HG03095 (cell line): Measurements from ENCODE around the gene PITX3.
"Not testable (repeated sequence)": the region's sequence is repeated elsewhere in the genome, so short reads cannot be mapped to it uniquely, and the experiment has no call there.

Experiments used
- ATAC-seq: cut with Tn5 transposase; IDR thresholded peaks from one replicate; pipeline ENCODE4 v1.9.1; 2021; ENCODE audit warnings: moderate library complexity; ENCODE audit not compliant: unreplicated experiment

PITX3 gene

DNA sequence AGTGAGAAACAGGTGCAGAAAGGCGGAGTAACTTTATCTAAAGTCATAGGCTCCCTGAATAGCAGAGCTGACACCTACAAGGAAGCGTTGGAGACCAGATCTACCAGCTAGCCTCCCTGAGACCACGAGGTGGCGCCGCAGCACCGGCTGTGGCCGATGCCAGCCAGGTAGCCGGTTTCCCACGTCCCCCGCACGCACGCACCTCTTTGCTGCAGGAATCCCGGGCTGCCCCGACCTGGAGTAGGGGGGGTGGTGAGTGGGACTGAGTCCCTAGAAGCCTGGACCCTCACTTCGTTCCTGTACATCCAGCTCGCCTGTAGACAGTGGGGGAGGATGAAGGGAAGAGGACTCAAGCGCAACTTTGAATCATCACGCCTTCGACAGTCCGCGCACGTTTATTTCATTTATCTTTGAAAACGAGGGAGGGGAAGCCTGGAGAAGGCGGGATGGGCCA lies 11.5 kb downstream of the PITX3 start:
- ATAC-seq, result no peak

DNA sequence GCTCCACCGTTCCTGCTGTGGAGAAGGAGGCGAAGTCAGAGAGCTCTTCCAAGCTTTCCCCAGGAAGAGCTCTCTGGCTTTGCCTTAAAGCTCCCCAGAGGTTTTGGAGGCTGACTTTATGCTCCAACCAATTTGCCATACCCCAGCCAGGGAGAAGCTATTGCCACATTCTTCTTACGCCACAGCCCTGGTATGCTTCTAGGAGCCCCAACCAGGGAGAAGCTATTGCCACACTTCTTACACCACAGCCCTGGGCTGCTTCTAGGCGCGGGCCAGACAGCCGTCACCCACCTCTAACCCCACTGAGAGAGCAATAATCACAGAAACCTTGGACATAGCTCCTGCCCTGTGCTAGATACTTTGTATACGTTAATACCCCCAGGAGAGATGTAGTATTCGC lies 14.3 kb downstream of the PITX3 start:
- no peak for ATAC-seq

DNA sequence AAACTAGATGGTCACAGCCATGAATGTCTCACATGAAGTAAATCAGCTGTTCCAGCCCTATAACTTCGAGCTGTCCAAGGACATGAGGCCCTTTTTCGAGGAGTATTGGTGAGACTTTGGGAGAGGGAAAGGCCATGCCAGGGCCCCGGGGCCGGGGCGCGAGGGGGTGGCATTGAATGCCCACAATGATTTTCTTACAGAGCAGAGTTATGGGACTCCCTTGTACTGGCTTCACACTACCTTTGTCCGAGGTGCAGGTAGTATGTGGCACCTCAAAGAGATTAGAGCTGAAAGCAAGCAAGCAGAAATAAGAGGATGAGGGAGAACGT lies 14.8 kb downstream of the PITX3 start:
- ATAC-seq, result no peak

DNA sequence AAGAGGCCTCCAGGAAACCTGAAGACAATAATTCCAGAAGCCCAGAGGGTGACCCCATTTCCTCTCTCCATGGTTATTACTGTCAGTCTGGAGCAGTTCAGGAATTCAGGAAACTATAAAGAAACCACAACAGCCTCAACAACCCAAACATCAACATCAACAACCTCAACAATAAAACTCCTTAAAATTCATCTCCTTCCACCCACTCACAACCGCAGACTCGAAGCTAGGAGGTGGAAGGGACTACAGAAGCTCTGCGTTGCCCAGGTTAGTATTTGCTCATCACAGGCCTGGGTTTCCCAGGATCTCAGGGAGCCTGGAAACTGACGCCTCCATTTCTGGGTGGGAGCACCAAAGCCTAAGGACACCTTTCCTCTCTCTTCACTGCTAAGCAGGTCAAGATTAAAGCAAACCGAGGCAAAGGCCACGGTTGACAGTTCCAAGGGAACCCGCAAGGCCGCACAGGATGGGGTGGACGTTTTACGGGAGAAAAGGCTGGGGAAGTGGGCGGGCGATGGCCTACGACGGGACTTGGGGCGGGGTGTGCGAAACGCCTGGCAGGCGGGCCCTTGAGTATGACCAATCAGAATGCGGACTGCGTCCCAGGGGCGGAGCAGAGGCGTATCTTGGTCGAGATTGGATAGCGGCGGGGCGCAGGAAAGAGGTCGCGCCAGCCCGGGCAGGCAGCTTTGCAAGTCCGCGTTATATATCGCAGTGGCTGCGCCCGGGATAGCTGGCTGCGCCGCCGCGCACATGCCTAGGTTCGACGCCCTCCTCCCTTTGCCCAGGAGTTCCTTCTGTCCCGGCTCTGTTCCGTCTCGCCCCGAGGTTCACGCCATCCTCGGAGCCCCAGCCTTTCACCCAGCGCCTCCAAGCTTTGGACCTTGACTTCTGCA lies 15.4 kb downstream of the PITX3 start, which contains the start of gene ELOVL3:
Gene ELOVL3 (plus strand): TSS at position 654 of the 896 bp plus-strand sequence. CDS start 250 bp downstream, outside the sequence.
- peak; percentile 81 for ATAC-seq

DNA sequence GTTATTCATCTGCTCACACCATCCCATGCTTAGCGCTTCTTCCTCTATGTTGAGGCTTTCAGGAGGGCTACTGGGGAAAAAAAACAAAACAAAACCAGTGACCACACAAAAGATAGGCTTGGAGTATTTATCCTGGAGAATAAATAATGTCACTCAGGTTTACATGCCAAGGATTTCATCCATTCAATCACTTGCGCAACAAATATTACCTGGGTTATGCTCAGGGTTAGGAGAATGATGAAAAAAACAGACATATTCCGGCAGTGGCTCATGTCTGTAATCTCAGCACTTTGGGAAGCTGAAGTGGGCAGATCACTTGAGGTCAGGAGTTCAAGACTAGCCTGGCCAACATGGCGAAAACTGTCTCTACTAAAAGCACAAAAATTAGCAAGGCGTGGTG lies 18.5 kb downstream of the PITX3 start:
- no peak for ATAC-seq

DNA sequence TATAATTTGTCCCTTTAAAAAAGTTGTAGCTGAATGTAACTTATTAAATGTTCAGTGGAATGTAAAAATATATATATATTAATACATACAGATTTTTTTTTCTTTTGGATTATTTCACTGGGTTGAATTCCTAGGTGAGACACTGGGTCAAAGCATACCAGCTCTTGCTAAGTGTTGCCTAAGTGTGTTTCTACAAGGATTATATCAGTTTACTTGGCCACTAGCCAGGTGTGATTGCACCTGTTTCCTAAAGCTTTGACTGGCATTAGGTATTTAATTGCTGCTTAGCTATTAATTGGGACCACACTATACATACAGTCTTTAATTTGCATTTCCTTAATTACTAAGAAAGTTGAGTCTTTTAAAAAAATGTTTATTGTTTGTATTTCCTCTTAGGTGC lies 20.7 kb downstream of the PITX3 start:
- ATAC-seq, result no peak

DNA sequence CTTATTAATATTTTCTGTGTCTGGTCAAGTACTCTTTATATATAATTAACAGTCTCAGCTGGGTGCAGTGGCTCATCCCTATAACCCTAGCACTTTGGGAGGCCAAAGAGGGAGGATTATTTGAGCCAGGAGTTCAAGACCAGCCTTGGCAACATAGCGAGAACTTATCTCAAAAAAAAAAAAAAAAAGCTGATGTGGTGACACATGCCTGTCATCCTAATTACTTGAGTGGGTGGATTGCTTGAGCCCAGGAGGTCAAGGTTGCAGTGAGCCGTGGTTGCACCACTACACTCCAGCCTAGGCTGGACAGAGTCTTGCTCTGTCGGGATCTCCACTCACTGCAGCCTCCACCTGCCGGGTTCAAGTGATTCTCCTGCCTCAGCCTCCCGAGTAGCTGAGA lies 21.9 kb downstream of the PITX3 start:
- no peak for ATAC-seq

DNA sequence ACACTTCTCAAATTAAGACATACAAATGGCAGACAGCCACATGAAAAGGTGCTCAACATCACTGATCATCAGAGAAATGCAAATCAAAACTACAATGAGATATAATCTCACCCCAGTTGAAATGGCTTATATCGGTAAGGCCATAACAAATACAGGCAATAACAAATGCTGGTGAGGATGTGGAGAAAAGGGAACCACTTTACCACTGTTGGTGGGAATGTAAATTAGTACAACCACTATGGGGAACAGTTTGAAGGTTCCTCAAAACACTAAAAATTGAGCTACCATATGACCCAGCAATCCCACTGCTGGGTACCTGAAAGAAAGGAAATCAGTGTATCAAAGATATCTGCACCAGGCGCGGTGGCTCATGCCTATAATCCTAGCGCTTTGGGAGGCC lies 27.7 kb downstream of the PITX3 start:
- ATAC-seq, result not testable (repeated sequence)

DNA sequence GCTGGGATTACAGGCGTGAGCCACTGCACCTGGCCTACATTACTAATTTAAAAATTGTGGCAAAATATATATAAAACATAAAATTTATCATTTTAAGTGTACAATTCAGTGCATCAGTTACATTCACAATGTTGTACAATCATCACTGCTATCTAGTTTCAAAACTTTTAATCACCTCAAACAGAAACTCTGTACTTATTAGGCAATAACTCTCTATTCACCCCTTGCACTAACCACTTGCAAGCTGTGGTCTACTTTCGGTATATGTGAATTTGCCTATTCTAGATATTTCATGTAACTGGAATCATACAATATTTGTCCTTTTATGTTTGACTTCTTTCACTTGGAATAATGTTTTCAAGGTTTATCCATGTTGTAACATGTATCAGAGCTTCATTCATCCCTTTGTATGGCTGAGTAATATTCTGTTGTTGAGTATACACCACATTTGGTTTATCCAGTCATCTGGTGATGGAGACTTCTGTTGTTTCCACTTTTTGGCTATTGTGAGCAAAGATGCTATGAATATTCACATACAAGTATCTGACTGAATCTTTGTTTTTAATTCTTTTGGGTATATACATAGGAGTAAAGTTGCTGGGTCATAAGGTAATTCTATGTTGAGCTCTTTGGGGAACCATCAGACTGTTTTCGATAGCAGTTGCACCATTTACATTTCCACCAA lies 29.6 kb downstream of the PITX3 start:
- ATAC-seq, result no peak

DNA sequence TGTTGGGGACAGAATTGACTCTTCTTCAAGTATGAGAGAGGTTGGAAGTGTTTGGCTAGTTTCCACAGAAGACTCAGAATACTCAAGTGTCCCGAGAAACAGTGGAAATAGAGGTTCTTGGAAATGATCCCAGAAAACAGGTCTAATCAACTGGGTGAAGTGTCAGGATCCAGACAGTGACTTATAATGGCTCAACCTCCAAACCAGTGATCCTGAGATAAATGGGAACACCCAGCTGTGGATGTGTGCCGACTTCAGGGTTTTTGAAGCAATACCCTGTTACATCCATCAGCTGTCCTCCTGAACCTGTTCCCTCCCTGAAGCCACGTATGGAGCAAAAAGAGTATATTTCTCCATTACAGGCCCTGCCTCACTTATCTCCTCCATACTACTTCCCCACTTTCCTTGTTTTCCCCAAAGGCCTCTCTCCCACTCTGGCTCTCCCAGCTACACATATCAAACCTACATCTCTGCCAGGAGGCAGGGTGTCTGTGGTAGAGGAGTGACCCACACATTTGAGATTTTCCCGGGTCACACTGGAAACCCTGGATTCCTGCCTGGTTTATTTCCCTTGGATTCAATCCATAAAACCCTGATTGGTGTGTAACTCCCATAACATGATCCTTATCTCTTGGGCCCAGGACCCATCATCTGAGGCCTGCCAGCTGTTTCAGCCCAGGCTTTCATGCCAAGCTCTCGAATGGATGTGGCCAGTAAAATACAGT lies 32.8 kb downstream of the PITX3 start:
- ATAC-seq, result no peak

DNA sequence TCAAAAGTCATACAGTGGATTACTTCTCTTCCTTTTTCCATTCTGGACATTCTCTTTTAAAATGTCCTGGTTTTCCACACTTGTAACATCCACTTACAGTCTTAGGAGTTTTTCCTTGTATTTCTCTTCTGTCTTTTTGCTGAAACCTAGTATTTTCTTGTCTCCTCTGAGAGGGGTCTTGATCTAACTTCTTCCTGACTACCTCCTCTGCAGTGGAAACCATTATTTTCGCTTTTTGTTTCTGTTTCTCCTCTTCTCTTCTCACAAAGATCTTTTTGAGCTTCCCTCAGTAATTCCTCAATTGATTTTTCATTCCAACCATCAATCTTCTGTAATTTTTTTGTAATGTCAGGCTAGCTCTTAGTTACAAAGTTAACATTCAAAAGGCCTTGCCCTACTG lies 38.9 kb downstream of the PITX3 start:
- ATAC-seq, result no peak

DNA sequence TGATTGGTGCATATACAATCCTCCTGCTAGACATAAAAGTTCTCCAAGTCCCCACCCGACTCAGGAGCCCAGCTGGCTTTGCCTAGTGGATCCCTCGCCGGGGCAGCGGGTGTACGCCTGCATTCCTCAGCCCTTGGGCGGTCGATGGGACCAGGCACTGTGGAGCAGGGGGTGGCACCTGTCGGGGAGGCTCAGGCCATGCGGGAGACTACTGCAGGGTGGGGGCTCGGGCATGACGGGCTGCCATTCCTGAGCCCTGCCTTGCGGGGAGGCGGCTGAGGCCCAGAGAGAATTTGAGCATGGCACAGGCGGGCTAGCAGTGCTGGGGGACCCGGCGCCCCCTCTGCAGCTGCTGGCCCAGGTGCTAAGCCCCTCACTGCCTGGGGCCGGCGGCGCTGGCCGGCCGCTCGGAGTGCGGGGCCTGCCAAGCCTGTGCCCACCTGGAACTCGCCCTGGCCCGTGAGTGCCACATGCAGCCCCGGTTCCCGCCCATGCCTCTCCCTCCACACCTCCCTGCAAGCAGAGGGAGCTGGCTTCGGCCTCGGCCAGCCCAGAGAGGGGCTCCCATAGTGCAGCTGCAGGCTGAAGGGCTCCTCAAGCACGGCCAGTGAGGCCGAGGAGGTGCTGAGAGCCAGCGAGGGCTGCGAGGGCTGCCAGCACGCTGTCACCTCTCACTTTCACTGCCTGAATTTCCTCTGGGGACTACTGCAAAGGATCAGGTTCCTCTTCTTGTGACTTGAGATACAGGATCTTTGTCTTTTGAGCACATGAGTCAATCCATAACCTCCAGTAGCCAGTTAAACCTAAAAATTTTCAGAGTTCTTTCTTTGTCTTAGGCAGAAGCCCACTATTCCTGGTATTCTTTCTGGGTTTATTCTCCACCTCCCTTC lies 40.3 kb downstream of the PITX3 start:
- ATAC-seq, result no peak

DNA sequence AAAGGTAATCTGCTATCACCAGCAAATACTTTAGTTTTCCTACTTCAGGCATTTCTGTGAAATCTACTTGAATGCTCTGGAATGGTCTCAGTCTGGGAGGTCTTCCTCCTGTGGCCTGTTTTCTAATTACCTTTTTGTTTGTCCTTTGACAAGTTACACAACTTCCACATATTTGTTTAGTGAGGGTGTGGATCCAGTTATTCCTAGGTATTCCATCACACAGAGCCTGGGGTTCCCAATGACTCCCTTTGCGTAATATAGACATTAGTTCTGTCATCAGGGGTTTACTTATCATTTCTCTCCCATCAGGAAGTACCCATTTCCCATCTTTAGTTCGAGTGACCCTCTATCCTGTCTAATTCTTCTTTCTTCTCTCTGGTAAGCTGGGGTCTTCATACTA lies 43.3 kb downstream of the PITX3 start:
- ATAC-seq, result no peak

DNA sequence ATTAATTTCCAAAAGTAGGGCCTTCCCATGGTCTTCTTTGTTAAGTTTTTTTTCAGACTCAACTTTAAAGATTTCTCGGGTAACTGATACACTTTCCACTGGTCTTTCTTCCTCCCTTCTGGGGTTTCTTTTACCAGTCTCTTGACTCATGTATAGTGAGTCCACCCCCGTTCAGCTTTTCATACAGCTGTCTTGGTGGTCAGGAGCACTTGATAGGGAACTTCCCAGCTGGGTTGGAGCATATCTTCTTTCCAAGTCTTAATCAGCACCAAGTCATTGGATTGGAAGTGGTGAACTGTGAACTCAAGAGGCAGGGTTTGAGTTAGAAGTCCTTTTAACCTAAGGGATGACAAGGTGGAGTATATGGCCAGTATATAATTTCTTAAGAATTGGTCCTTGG lies 44.4 kb downstream of the PITX3 start:
- no peak for ATAC-seq

DNA sequence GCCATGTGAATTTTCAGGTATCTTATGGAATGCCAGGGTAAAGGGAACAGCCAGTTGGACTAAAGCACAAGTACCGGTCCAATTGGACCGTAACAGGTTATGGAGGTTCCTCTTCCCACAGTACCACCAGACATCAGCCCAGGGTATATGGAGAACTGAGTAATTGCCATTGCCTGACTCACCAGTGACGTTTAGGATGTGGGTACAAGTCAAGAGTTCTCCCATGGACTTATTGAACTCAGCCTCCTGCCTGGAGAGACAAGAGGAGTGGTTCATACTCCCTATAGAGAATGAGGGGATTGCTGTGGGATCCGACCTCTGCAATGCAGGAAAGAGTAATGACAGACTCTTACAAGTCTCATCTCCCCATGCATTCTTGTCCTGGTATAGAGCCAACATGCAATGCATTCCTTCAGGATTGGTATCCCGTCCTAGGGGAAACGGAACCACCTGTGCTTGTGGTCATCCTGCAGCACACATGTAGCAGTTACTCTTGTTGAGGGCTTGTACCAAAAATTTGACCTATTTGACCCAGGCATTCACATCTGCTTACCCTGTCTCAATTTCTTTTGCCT lies 45.9 kb downstream of the PITX3 start:
- ATAC-seq, result no peak

DNA sequence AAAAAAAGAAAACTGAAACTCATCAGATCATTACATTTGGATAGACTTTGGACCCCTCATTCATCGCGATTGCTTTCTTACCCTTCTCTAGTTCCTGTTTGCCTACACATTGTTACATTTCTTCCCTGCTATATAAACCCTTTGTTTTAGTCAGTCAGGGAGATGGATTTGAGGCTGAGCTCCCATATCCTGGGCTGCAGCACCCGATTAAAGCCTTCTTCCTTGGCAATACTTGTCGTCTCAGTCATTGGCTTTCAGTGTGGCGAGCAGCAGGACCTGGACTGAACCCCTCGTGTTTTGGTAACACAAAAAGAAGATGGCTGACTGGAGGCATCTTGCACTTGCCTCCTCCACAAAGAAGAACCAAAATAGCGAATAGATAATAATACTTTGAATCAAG lies 49.4 kb downstream of the PITX3 start:
- ATAC-seq, result no peak

DNA sequence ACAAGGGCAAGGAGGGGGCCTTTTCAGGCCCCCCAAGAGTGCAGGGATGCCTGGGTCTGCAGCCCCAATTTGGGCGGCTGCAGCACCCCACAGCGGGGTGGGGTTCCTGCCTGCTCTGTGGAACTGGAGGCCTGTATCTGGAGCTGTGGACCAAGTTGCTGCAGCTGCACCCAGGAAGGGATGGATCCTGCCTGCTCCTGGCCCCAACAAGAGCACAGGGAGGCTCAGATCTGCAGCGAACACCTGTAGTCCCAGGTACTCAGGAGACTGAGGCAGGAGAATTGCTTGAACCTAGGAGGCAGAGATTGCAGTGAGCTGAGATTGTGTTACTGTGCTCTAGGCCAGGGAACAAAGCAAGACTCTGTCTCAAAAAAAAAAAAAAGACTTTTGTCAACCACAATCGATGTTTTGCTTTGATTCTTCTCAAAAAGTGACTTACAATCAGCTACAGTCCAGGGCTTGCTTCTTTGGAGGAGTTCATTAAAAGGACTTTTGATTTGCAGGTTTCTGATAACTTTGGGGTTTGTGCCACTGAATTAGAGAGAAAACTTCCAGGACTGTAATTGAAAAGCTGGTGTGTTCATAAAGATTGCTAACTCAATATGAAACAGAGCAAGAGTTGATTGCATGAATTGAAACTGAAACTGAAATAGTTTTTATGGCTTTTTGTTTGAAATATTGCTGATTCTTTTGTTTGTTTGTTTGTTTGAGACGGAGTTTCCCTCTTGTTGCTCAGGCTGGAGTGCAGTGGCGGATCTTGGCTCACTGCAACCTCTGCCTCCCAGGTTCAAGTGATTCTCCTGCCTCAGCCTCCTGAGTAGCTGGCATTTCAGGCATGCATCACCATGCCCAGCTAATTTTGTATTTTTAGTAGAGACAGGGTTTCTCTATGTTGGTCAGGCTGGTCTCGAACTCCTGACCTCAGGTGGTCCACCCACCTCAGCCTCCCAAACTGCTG lies 52.1 kb downstream of the PITX3 start:
- ATAC-seq, result not testable (repeated sequence)

DNA sequence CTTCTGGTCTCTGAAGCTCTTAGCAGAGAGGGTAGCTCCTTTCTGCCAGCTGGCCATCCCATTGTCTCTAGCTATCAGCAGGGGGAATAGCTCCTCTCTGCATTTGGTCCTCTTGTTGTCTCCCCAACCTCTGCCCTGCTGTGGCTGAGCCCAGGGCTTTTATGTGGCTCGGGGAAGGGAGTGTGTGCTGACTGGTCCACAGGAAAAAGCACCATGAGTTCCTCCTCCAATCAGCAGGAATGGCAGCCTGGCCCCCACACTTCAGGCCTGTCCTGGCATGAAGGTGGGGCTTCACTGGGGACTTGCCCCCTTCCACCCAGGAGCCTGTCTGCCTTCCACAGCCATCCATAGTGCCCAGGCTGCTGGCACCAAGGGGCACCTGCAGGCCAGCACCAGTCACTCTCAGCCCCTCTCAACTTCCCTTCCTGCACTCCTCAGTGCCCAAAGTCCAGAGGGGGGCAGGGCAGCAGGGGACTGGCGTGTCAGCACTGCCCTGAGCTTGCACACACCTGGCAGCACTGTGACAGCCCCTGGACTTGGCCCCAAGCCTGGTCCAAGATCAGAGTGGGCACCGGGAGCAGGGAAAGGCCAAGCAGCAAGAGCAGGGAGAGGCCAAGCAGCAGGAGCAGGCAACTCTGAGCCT lies 52.9 kb downstream of the PITX3 start:
- no peak for ATAC-seq
